ENCODE results near the gene MYBPC3. TPM values are rescaled to one million over a fixed set of nuclear protein-coding genes. Genes with fewer than 3 reads are reported as not detected.

The MYBPC3 gene
- total and polyA plus RNA-seq, 2 donors (not counting 1 experiment from before 2014, with no cell fraction given): not detected

DNA sequence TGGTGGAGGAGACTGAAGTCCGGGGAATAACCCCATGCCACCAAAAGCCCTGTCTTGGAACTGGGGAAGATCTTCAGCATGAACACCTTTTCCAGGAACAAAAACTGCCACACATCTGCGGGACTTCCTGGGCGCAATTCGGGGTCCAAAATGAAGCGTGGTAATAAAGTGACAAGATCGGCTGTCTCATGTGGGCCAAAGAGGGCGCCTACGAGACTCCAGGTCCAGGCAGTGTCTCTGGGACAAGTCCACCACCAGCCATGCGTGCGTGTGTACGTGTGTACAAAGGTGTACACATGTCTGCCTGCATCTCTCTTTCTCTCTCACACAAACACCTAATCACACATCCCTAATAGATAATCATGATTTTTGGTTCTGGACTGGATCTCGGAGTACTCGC lies 8.9 kb upstream of the MYBPC3 start:
- Histone ChIP-seq H3K4me2 (ENCODE audit: extremely low read depth, insufficient read depth, low read length) (no peak overlapping the region), H3K4me1 (ENCODE audit: control insufficient read depth, extremely low read depth, insufficient read depth, low read length) (no peaks in the 10 kb centered on the region), H3K9ac (ENCODE audit: insufficient read depth, low read length) (no peak overlapping the region), H4K20me1 (ENCODE audit: control insufficient read depth, extremely low read depth, insufficient read depth, low read length) (no peaks in the 10 kb centered on the region), H3K27ac (ENCODE audit: insufficient read depth, low read length) (no peak overlapping the region), H3K36me3 (ENCODE audit: control insufficient read depth, insufficient read depth, low read length) (no peaks in the 10 kb centered on the region), H2AFZ (ENCODE audit: low read length) (no peak overlapping the region), H3K79me2 (ENCODE audit: control insufficient read depth, insufficient read depth, low read length) (no peaks in the 10 kb centered on the region), H3K9me3 (ENCODE audit: control insufficient read depth, insufficient read depth, low read depth, low read length) (no peaks in the 10 kb centered on the region), H3K27me3 (ENCODE audit: control insufficient read depth, insufficient read depth, low read length) (no peaks in the 10 kb centered on the region), H3K4me3 (replicated peaks in 1 of 4; ENCODE audit: control extremely low read depth in 1 of 4, insufficient read depth in 1 of 4, low read depth in 3 of 4, low read length in 4 of 4) (no peak overlapping the region)
- no peak for TF ChIP-seq CTCF (conservative IDR thresholded peaks at IDR 0.05 in 1 of 2, IDR thresholded peaks at IDR 0.05 in 1 of 2; ENCODE audit: low read depth in 1 of 2, low read length in 2 of 2)
- no peak for TF ChIP-seq EZH2 (IDR thresholded peaks at IDR 0.05; ENCODE audit: low read length, missing control alignments)
- no peak for DNase-seq (ENCODE audit: low read depth in 2 of 2)

GRCh38 chr11:47360341-47360740 lies 7.8 kb upstream of the MYBPC3 start:
- H3K4me2 ChIP-seq (ENCODE audit: extremely low read depth, insufficient read depth, low read length): no peak overlapping the region
- TF ChIP-seq EZH2 (IDR thresholded peaks at IDR 0.05; ENCODE audit: low read length, missing control alignments) (no peak), CTCF (conservative IDR thresholded peaks at IDR 0.05 in 1 of 2, IDR thresholded peaks at IDR 0.05 in 1 of 2; ENCODE audit: low read depth in 1 of 2, low read length in 2 of 2) (no peak)
- H3K4me3 ChIP-seq (replicated peaks in 1 of 4; ENCODE audit: control extremely low read depth in 1 of 4, insufficient read depth in 1 of 4, low read depth in 3 of 4, low read length in 4 of 4): no peak overlapping the region
- no peaks in the 10 kb centered on the region for H3K36me3 ChIP-seq (ENCODE audit: control insufficient read depth, insufficient read depth, low read length)
- H3K9me3 ChIP-seq (ENCODE audit: control insufficient read depth, insufficient read depth, low read depth, low read length): no peaks in the 10 kb centered on the region
- no peak overlapping the region for H2AFZ ChIP-seq (ENCODE audit: low read length)
- H4K20me1 ChIP-seq (ENCODE audit: control insufficient read depth, extremely low read depth, insufficient read depth, low read length): no peaks in the 10 kb centered on the region
- DNase-seq (ENCODE audit: low read depth in 2 of 2): no peak
- H3K9ac ChIP-seq (ENCODE audit: insufficient read depth, low read length): no peak overlapping the region
- no peaks in the 10 kb centered on the region for H3K27me3 ChIP-seq (ENCODE audit: control insufficient read depth, insufficient read depth, low read length)
- H3K79me2 ChIP-seq (ENCODE audit: control insufficient read depth, insufficient read depth, low read length): no peaks in the 10 kb centered on the region
- no peaks in the 10 kb centered on the region for H3K4me1 ChIP-seq (ENCODE audit: control insufficient read depth, extremely low read depth, insufficient read depth, low read length)
- H3K27ac ChIP-seq (ENCODE audit: insufficient read depth, low read length): no peak overlapping the region

- Histone ChIP-seq H3K27me3 (ENCODE audit: control insufficient read depth, insufficient read depth, low read length) (no peaks in the 10 kb centered on the region), H3K4me3 (replicated peaks in 1 of 4; ENCODE audit: control extremely low read depth in 1 of 4, insufficient read depth in 1 of 4, low read depth in 3 of 4, low read length in 4 of 4) (no peak overlapping the region), H4K20me1 (ENCODE audit: control insufficient read depth, extremely low read depth, insufficient read depth, low read length) (no peaks in the 10 kb centered on the region), H3K4me1 (ENCODE audit: control insufficient read depth, extremely low read depth, insufficient read depth, low read length) (no peaks in the 10 kb centered on the region), H3K27ac (ENCODE audit: insufficient read depth, low read length) (no peak overlapping the region), H3K9ac (ENCODE audit: insufficient read depth, low read length) (no peak overlapping the region), H3K4me2 (ENCODE audit: extremely low read depth, insufficient read depth, low read length) (no peak overlapping the region), H3K9me3 (ENCODE audit: control insufficient read depth, insufficient read depth, low read depth, low read length) (no peaks in the 10 kb centered on the region), H3K36me3 (ENCODE audit: control insufficient read depth, insufficient read depth, low read length) (no peaks in the 10 kb centered on the region), H3K79me2 (ENCODE audit: control insufficient read depth, insufficient read depth, low read length) (no peaks in the 10 kb centered on the region), H2AFZ (ENCODE audit: low read length) (no peak overlapping the region)
- no peak for DNase-seq (ENCODE audit: low read depth in 2 of 2)
- TF ChIP-seq CTCF (conservative IDR thresholded peaks at IDR 0.05 in 1 of 2, IDR thresholded peaks at IDR 0.05 in 1 of 2; ENCODE audit: low read depth in 1 of 2, low read length in 2 of 2) (no peak), EZH2 (IDR thresholded peaks at IDR 0.05; ENCODE audit: low read length, missing control alignments) (no peak)
Observed at GRCh38 chr11:47359586-47359985, 7.1 kb upstream of the MYBPC3 start.
